GM20431 (cell line): Measurements from ENCODE around the gene CES2.
"Not testable (repeated sequence)": the region's sequence is repeated elsewhere in the genome, so short reads cannot be mapped to it uniquely, and the experiment has no call there.

Experiments
- in situ Hi-C: fragments of 300-500 bp; cut with MseI, MboI; formaldehyde crosslinking; loops from one replicate; pipeline ENCODE4 v1.15.0; 2020; ENCODE audit warnings: low sequenced_read_pairs; ENCODE audit not compliant: unreplicated experiment

Gene CES2

DNA sequence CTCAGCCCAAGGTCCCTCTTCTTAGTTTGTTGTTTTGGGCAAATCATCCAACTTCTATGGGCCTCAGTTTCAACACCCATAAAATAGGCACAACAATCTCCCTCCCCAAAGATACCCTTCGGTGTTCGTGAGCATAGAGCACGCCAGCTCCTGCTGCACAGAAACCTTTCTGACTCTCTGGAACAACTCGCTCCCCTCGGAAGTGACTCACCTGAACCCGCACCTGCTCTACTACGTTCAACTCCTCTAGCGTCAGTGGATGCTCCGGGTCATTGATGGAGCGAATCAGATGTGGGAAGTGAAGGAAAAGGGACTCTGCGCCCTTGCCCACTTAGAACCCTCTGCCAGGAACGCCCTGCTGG is 1.6 kb upstream of the CES2 start:
- in situ Hi-C loops: no loop called here

- in situ Hi-C loops: no loop called here
Measured at GRCh38 chr16:66934138-66934838, 1.0 kb upstream of the CES2 start, which contains the start of gene CIAO2B. CIAO2B (minus strand) TSS chr16:66934402; CDS start chr16:66934364, 38 bp downstream.

- in situ Hi-C loops: not testable (repeated sequence)
Measured at GRCh38 chr16:66934839-66935313, 440 bp upstream of the CES2 start.

DNA sequence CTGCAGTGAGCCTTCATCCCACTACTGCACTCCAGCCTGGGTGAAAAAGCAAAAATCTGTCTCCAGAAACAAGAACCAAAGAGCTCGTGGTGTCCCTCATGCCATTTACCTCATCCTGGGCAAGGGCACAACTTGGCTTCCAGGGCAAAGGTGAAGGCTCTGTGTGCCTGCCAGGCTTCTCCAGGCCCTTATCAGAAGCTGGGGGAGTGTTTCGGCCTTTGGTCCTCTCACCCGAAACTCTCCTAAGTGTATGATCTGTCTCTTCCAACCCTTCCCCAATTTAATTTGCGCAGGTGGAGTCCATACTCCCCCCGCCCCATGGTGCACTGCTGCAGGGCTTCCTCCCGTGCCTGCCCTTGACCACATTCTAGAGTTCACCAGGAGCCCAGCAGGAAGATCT is 1.1 kb downstream of the CES2 start:
- in situ Hi-C loops: no loop called here

DNA sequence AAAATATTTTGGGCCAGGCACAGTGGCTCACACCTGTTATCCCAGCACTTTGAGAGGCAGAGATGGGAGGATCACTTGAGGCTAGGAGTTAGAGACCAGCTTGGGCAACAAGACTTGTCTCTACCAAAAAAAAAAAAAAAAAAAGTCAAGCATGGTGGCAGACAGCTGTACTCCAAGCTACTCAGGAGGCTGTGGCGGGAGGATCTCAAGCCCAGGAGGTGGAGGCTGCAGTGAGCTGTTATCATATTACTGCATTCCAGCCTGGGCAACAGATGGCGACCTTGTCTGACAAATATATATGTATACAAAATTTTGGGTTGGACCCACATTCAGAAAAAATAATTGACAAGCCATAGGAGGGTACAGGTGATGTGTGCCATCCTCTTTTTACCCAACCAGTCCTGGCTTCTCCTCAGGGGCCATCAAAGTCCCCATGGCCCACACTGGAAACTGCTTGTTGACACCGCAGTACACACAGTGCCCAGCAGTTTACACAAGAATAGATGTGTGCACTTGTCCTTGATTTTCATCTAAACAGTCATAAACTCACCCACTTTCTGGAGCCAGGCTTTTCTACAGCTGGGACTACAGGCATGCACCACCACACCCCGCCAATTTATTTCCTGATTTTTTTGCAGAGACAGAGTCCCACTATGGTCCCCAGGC is 1.7 kb downstream of the CES2 start:
- in situ Hi-C loops: no loop called here

DNA sequence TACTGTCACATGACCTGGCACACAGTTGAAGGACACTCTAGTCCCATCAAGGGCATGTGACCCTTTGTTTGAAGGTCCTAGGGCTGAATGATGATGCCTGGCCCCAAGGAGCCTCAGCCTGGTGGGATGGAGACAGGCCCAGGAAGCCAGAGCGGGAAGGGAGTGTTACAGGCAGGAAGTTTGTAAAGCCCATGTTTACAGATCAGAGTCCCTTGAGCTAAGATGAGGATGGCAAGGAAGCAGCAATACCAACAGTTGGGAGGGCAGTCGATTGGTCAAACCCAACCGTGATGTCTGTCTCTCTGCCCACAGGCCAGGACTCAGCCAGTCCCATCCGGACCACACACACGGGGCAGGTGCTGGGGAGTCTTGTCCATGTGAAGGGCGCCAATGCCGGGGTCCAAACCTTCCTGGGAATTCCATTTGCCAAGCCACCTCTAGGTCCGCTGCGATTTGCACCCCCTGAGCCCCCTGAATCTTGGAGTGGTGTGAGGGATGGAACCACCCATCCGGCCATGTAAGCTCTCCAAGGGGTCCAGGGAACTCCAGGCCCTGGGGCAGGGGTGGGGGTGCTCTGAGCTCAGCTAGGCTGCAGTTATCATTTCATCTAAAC is 2.5 kb downstream of the CES2 start:
- in situ Hi-C loops: no loop called here

DNA sequence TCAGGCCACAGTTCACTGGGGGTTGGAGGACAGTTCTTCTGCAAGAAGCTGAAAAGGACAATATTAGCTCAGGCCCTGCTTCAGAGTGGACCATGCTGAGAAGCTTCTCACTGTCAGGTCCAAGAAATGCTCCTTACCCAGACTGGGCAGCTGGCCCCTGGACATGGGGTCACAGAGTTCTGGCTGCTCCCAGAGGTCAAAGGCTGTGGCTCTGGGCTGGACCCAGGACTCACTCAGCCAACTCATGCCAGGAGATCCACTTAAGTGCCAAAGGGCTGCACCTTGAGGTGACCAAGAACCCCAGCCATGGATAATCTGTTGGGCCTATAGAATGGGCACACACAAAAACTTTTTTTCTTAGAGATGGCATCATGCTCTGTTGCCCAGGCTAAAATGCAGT is 4.0 kb downstream of the CES2 start:
- in situ Hi-C loops: no loop called here

DNA sequence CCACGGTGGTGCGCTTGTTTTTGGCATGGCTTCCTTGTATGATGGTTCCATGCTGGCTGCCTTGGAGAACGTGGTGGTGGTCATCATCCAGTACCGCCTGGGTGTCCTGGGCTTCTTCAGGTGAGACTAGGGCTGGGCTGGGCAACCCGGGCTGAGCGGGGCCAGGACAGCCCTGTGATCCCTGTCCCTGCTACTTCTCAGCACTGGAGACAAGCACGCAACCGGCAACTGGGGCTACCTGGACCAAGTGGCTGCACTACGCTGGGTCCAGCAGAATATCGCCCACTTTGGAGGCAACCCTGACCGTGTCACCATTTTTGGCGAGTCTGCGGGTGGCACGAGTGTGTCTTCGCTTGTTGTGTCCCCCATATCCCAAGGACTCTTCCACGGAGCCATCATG is 4.9 kb downstream of the CES2 start:
- in situ Hi-C loops: no loop called here

GRCh38 chr16:66942981-66943380 is 7.7 kb downstream of the CES2 start:
- in situ Hi-C loops: no loop called here

DNA sequence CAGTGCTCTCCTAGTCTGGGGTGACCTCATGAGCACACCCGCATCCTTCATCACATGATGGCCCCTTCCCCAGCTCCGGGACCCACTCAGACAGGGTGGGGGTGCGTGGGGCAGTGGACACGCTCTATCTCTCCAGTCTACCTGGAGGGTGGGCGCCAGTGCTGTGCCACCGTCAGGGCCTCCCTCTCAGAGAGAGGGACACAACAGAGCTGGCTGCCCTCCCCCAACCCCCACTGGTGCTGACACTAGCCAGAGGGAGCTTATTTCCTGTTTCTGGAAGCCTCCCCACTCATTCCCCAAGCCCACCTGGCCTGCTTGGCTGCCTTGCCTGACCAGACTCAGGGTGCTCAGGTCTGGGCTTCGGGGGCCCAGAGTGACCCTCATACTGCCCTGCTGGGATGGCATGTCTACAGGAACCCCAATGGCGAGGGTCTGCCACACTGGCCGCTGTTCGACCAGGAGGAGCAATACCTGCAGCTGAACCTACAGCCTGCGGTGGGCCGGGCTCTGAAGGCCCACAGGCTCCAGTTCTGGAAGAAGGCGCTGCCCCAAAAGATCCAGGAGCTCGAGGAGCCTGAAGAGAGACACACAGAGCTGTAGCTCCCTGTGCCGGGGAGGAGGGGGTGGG is 8.2 kb downstream of the CES2 start:
- in situ Hi-C loops: no loop called here

DNA sequence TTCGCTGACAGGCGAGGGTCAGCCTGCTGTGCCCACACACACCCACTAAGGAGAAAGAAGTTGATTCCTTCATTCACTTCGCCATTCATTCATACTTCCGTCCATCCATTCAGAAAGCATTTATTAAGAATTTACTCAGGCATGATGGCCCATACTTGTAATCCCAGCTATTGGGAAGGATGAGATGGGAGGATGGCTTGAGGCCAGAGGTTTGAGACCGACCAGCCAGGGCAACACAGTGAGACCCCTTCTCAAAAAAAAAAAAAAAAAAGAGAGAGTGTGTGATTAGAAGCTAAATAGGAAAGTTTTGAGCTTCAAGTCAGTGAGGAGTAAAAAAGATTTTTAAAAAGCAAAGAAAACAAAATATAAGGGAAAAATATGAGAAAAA is 8.7 kb downstream of the CES2 start:
- in situ Hi-C loops: no loop called here

- in situ Hi-C loops: not testable (repeated sequence)
Measured at GRCh38 chr16:66944971-66945370, 9.7 kb downstream of the CES2 start.

GRCh38 chr16:66945939-66946338 is 10.6 kb downstream of the CES2 start:
- in situ Hi-C loops: no loop called here

GRCh38 chr16:66946541-66946940 is 11.2 kb downstream of the CES2 start:
- in situ Hi-C loops: no loop called here

DNA sequence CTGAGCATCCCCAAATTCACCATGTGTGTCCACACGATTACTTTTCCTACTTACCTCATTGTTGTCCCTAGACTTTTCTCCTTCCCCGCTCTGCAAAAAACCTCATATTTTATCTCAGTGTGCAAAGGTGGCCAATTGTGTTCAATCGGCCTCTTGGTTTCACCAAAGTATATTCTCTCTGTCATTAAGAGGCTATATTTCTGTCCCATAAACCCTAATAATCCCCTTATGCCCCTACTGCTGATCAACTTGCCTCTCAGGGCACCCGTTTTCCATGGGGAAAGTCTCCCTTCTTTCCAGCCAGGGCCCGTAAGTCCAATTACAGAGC is 11.6 kb downstream of the CES2 start:
- in situ Hi-C loops: no loop called here

DNA sequence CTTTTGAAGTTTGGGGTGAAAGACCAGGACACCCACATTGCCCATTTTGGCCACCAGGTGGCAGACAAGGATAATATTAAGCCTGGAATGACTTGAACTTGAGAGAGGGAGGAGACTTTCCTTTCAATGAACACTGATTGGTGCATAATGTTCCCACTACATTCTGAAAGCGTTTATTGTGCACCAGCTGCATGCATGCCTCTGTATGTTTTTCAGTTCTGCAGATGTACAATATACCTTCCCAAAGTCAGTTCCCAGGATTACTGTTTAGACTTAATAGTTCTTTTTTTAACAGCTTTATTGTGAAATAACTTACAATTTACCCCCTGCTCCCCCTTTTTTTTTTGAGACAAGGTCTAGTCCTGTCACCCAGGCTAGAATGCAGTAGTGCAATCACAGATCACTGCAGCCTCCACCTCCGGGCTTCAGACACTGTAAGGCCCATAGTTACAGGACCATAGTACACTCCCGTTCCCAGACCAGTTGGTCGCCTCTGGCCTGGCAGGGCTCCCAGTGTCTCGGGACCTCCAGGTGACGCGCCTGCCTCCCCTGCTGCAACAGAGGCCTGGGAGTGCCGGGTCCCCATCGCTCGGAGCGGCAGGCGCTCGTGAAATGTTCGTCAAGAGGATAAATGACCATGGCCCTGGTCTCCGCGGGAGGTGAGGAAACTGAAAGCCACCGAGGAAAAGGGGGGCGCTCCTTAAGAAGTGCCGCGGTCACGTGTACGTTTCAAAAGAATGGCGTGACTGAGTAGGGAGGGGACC is 12.2 kb downstream of the CES2 start:
- in situ Hi-C loops: no loop called here

DNA sequence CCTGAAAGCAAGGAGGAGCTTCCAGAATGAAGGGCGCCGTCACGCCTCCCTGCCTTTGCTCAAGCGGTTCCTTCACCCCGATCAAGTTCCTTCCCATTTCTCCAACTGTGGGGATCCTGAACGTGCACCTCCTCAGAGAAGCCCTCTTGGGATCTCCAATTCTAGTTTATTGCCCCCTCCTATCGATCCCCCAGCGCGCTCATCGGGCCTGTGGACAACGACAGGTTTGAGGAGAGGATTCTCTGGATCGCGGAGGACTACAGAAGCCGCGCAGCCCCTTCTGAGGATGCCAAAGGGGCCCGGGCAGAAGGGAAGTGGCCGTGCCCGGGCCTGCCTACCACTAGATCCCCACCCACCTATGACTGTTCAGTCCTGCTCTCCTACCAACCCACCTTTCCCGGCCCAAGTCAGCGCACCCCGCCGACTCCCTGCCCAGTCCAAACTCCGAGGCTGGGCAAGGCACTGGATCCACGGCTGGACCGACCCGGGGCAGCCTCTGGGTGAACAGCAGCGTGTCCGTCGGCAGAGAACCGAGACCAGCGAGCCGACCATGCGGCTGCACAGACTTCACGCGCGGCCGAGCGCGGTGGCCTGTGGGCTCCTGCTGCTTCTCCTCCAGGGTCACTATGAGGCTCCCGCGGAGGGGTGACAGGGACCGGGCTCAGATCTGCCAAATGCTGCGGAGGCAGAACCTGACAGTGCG is 13.0 kb downstream of the CES2 start:
- in situ Hi-C loops: no loop called here

DNA sequence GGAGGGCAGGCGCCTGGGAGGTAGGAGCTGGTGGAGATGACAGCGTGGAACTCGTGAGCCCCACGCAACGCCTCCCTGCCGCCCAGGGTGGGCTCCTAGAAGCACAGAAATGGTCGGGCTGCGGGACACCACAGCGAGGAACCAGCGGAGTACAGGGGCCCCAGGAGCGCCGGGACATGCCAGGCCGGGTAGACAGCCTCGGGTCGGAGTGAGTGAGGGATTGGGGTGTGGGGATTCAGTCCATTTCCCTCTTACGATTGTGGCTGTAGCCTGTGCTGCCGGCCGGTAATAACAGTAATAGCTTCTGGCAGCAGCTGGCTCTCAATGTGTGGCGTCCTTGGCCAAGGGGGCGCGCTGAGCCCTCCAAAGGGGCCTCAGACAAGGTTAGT is 13.5 kb downstream of the CES2 start:
- in situ Hi-C loops: no loop called here

DNA sequence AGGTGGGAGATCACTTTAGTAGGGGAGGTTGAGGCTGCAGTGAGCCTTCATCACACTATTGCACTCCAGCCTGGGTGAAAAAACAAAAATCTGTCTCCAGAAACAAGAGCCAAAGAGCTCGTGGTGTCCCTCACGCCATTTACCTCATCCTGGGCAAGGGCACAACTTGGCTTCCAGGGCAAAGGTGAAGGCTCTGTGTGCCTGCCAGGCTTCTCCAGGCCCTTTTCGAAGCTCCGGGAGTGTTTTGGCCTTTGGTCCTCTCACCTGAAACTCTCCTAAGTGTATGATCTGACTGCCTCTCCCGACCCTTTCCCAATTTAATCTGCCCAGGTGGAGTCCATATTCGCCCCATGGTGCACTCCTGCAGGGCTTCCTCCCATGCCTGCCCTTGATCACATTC is 14.2 kb downstream of the CES2 start:
- in situ Hi-C loops: no loop called here

- in situ Hi-C loops: no loop called here
Measured at GRCh38 chr16:66950437-66950836, 15.1 kb downstream of the CES2 start.
